Activated naive CD8-positive, alpha-beta T cell treated with anti-CD3 and anti-CD28 coated beads for 36 hours (primary cell): ENCODE results near the gene C17orf75. TPM values are rescaled to one million over a fixed set of nuclear protein-coding genes. Genes with fewer than 3 reads are reported as not detected.

ENCODE experiments used
- DNase-seq: peaks from one replicate; pipeline ENCODE4 v3.0.0; 2021
- H3K27ac Mint-ChIP-seq: one replicate; pipeline ENCODE4 v1.8.0; 2022; ENCODE audit warnings: mild to moderate bottlenecking, moderate library complexity, mixed read lengths
- H3K27me3 Mint-ChIP-seq: one replicate; pipeline ENCODE4 v1.8.0; 2022; ENCODE audit warnings: mild to moderate bottlenecking, mixed read lengths
- H3K36me3 Mint-ChIP-seq: one replicate; pipeline ENCODE4 v1.8.0; 2021; ENCODE audit warnings: mild to moderate bottlenecking, mixed read lengths
- H3K4me1 Mint-ChIP-seq: one replicate; pipeline ENCODE4 v1.8.0; 2021; ENCODE audit warnings: mixed read lengths
- H3K4me3 Mint-ChIP-seq: one replicate; pipeline ENCODE4 v1.8.0; 2022; ENCODE audit warnings: mild to moderate bottlenecking, moderate library complexity, mixed read lengths
- H3K9me3 Mint-ChIP-seq: one replicate; pipeline ENCODE4 v1.8.0; 2022; ENCODE audit warnings: mixed read lengths
- total RNA-seq, 2 experiments: library from RNA; stranded (reverse); gene quantifications; one replicate each; pipeline ENCODE4 v1.2.3, GENCODE V29; 2021

The C17orf75 gene
- total RNA-seq, 2 experiments from 2014 or later: 31.0 to 36.7 TPM

DNA sequence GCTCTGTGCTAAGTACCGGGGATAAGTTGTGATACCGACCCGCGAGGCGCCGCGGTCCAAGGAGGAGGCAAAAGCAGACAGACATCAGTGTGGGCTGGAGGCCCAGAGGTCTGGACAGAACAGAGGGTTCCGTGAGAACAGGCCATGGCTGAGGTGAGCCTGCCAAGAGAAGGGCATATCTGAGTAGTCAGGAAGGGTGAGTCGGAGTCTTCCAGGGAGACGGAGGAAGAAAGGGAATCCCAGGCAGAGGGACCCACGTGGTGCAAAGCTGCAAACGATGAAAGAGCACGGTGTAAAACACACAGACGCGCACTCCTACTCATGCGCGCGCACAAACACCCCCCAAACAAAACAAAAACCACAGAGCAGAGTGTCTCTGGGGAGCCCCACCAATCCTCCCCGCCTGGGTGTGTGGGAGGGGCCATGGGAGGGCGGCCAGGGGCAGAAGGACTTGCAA lies 58.2 kb downstream of the C17orf75 start:
- no peak for DNase-seq
- H3K27ac Mint-ChIP-seq: no peak overlapping the region
- no peaks in the 10 kb centered on the region for H3K9me3 Mint-ChIP-seq
- H3K27me3 Mint-ChIP-seq: peaks cover 12% of the 10 kb centered on the region
- H3K4me1 Mint-ChIP-seq: no peaks in the 10 kb centered on the region
- H3K36me3 Mint-ChIP-seq: no peaks in the 10 kb centered on the region
- H3K4me3 Mint-ChIP-seq: no peak overlapping the region

DNA sequence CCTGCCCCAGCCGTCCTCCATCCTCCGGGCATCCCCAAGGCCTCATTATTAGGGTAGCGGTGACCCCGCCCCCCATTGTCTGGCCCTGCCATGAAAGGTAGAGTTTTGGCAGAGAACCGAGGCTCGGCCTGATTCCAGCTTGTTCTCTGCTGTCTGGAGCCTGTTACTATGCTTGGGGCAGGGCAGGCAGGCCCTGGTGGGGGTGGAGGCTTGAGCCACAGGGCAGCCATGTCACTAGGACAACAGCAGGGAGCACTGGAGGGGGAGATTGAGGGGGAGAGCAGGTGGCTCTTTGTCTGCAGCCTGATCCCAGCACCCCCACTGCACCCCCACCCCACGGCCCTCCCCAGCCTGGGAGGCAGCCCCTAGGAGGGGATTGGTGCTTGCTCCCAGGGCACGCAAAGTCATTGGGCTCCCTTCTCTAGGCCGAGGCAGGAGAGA lies 60.9 kb downstream of the C17orf75 start:
- no peaks in the 10 kb centered on the region for H3K9me3 Mint-ChIP-seq

DNA sequence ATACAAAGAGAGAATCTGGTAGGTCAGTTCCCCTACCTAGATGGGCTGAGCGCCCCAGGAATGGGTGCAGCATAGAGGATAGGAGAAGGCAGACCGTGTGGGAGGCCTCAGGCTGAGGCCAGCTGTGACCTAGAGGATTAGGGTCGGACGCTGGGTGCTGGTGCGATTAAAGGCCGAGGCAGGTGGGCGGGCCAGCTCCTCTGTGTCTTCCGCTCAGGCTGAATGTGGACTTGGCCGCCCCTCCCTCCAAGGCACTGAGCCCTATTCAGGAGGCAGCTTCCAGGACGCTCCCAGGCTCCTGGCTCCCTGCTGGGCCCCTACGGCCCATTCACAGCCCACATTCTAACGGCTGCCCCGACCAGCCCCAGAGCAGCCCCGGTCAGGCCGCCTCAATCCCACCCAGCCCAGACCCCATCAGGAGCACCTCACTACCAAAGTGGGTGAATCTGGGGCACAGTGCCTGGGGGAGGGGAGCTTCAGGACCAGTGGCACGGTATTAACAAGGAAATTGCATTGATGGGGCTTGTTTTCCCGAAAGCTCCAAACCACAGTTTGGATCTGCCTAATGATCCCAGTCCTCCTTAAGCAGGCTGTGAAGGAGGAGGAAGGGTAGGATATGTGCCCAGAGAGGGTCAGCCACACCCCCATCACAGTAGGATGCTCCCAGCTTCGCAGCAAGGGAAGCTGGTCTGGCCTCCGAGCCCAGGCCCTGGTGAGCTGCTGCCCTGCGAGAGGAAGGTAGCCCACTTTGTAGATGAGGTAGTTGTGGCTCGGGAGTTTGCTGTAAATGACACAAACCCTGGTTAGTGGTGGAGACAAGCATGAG lies 61.9 kb downstream of the C17orf75 start:
- H3K4me3 Mint-ChIP-seq: no peak overlapping the region
- H3K4me1 Mint-ChIP-seq: no peaks in the 10 kb centered on the region
- no peak overlapping the region for H3K27ac Mint-ChIP-seq
- no peaks in the 10 kb centered on the region for H3K9me3 Mint-ChIP-seq
- H3K36me3 Mint-ChIP-seq: no peaks in the 10 kb centered on the region
- DNase-seq: no peak
- peaks cover 8% of the 10 kb centered on the region for H3K27me3 Mint-ChIP-seq

More for the DNA sequence above, 60.9 kb downstream of the C17orf75 start:
- Mint-ChIP-seq H3K27ac (no peak overlapping the region), H3K27me3 (peaks cover 8% of the 10 kb centered on the region), H3K36me3 (no peaks in the 10 kb centered on the region), H3K4me3 (no peak overlapping the region), H3K4me1 (no peaks in the 10 kb centered on the region)
- DNase-seq: no peak

DNA sequence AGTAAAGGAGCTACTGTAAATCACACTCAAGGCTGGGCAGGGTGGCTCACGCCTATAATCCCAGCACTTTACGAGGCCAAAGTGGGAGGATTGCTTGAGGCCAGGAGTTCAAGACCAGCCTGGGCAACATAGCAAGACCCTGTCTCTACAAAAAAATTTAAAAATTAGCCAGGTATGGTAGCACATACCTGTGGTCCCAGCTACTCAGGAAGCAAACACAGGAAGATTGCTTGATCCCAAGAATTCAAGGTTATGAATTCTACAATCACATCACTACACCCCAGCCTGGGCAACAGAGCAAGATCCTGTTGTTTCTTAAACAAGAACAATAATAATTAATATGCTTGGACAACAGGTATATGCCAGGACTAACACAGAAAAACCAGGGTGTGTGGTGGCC lies 63.2 kb downstream of the C17orf75 start:
- DNase-seq: no peak
- Mint-ChIP-seq H3K27me3 (peaks cover 9% of the 10 kb centered on the region), H3K36me3 (no peaks in the 10 kb centered on the region), H3K9me3 (no peaks in the 10 kb centered on the region), H3K4me1 (no peaks in the 10 kb centered on the region), H3K27ac (no peak overlapping the region), H3K4me3 (no peak overlapping the region)

Other genes with a start within 250 kb of the C17orf75 start
- 10 to 100 TPM; 22.8 to 22.9 TPM for gene RHOT1, start 199.7 kb downstream of the C17orf75 start, total RNA-seq
- under 1 TPM in 1 of 2 experiments, not detected in 1; 0.06 TPM for gene RHBDL3, start 76.3 kb downstream of the C17orf75 start, total RNA-seq
- 100 to 1,000 TPM; 210 to 214 TPM for gene ZNF207, start 8.0 kb upstream of the C17orf75 start, total RNA-seq
- 100 to 1,000 TPM; 147 to 157 TPM for gene PSMD11, start 102.3 kb upstream of the C17orf75 start, total RNA-seq
- gene CDK5R1, start 144.8 kb upstream of the C17orf75 start, total RNA-seq: 1 to 10 TPM; 9.7 to 9.9 TPM